Stimulated activated CD4-positive, alpha-beta T cell treated with anti-CD3 and anti-CD28 coated beads, TNF-alpha, amount 100 ng/mL, for 1 hour (primary cell): Measurements from ENCODE around the gene ADGRG6.

Experiments
- DNase-seq, 3 donors: peaks; one replicate each; pipeline ENCODE4 v3.0.0-alpha.2; 2020; ENCODE audit warnings: low read depth in 3 of 3, low spot score in 1 of 3

Gene ADGRG6

GRCh38 chr6:142290851-142291250 is 11.0 kb upstream of the ADGRG6 start:
- DNase-seq: no peak

DNA sequence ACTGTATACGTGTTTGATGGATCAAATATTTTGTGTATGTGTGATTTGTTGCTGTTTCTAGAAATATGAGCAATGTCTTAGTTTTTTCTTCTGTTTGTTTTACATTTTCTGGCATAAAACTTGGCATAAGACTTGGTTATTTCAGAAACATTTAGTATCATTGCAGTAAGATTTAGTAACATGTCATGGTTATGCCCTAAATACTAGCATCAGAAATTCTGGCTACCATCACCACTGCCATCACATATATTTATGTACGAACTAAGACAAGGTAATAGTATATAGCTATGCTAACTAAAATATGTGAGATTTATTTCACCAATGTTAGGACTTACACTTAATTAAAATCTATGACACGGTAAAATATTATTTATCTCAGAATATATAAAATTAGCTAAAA is 10.3 kb upstream of the ADGRG6 start:
- DNase-seq: no peak

- DNase-seq: no peak
Measured at GRCh38 chr6:142292166-142292924, 9.5 kb upstream of the ADGRG6 start.

- no peak for DNase-seq
Measured at GRCh38 chr6:142293121-142293520, 8.7 kb upstream of the ADGRG6 start.

DNA sequence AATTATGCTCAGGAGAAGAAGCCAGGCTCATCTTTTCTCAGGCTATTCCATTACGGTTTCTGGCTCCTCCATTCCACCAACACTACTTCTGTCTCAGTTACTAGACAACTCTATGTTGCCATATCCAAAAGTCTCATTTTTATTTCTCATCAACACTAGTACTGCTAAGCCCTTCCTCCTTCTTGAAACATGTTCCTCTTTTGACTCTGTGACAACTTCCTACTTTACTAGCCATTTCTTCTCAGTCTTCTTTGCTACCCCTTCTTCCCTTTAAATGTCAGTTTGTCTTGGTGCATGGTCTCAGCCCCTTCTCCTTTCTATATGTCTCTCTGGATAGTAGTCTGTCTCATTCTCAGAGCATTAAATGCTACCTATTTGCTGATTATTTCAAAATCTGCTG is 7.1 kb upstream of the ADGRG6 start:
- no peak for DNase-seq

DNA sequence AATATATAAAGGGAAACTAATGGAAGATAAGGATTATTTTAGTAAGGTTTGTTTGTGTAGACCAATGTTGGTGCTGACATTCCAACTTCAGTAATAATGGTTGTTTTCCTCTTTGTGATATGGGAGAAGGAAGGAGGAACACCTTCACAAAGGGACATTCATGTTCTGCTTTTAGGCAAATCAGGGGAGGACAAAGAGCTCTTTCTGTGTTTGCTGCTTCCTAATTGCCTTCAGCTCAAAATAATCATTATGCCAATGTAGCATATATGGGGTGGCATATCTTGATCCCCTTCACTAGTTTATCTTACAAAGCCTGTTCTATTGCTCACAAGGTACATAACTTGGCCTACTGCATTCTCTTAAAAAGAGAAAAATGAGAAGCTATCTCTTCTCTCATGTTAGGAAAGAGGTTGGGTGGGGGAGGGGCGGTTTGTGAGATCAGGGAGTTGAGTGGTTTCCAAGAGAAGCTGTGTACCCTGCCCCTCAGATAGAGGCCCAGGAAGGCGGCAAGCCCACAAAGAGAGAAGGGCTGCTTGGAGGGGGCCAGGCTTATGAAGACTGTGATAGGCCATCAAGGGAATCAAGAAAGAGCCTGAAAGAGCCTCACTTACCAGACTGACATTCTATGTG is 4.7 kb upstream of the ADGRG6 start:
- no peak for DNase-seq

- DNase-seq: no peak
Measured at GRCh38 chr6:142297605-142297995, 4.2 kb upstream of the ADGRG6 start.

DNA sequence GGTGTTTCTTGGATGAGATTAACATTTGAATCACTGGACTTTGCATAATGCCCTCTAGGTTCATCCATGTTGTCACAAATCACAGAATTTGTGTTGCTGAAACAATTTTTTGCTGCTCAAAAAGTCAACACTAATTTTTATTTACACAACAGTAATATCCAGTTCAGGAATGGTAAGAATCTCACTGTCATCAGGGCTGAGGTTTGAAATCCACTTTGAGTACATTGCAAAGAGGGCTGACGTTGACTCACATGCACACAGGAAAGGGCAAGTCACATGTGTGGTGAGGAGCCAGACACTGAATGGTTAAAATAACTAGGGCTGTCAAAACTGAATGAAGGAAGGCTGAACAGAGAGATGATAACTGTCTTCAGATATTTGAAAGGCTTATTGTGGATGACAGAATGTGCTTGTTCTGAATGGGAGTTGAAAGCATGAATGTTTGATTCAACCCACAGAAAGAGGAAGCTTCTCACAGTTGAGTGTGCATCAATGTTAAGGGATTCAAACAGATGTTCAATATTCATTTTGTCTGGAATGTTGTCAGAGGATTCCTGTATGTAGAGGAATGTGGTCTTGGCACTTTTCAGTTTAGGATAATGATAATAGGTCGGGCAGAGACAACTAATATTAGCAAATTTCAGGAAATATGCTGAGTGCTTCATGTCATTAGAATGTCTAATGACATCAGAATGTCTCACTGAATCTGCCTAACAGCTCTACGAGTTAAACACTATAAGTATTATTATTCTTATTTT is 3.6 kb upstream of the ADGRG6 start:
- no peak for DNase-seq

GRCh38 chr6:142300302-142300701 is 1.5 kb upstream of the ADGRG6 start:
- DNase-seq: no peak

DNA sequence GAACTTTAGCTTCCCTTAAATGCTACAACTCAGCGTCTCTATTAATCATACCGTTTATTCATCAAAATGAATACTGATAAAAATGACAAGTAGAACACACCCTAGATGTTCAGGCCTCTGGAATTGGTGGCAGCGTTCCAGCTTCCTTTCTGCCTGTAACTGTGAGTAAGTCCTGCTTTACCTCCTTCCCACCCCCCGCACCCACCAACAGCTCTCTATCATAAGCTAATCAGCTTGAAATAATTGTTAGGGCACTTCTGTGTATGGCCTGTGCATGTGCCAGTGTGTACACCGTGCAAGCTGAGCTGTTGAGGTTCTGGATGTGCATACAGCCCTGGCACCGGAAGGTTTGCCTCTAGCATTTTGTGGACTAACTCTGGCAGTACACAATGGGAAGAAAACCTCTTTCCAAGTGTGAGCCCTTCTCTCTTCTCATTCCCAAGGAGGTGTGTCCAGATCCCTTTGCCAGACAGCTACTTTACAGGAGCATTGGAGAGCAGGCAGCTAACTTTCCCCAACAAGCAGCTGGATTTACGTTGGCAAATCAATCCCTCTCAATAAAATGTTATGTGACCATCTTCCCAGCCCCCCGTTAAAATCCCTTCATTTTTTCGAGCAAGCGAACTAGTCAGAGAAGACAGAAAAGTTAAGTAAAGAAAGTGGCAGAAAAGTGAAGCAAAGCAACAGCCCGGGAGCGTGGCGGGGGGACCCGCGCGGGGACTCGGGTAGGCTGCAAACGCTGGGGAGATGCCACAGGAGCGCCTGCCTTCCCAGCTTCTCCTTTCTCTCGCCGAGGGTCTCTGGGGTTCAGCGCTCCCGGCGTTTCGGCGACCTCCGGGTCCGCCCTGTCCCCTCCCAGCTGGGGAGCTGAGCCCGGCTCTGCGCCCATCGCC is 803 bp upstream of the ADGRG6 start:
- DNase-seq: no peak

DNA sequence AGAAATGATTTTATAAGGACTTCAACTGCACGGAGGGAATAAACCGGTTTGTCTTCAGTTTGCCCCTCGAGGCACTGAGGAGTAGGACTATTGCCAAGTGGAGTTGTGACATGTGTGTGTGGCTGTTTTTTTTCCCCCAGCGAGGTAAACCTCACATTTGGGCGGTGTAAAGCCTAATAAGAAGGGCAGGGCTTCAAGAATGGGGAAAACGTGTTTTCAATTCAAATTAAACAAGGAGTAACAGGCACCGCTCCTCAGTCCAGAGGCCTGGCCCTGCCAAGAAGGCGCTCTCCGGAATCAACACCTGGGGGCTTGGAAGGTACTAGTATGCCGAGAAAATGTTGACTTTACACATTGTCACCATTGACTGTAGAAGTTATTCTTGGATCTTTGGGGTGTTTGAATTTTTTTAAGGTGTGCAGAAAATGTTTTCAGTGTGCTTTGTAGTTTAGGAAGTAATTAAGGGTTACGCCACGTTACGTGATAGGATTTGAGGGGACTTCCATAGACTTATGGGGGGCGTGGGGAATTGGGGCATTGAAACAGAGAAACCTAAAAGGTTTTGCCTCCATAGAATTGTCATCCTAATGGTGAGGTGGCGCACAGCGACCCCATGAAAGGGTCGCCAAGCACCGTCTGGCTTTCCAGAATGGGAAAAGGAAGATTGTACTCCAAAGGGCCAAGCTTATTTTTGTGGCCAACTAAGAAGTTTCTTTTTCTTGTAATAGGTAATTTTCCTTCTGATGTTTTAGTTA is 791 bp downstream of the ADGRG6 start:
- DNase-seq: no peak

GRCh38 chr6:142303176-142303533 is 1.3 kb downstream of the ADGRG6 start:
- no peak for DNase-seq

- DNase-seq: no peak
Measured at GRCh38 chr6:142304241-142304640, 2.4 kb downstream of the ADGRG6 start.

DNA sequence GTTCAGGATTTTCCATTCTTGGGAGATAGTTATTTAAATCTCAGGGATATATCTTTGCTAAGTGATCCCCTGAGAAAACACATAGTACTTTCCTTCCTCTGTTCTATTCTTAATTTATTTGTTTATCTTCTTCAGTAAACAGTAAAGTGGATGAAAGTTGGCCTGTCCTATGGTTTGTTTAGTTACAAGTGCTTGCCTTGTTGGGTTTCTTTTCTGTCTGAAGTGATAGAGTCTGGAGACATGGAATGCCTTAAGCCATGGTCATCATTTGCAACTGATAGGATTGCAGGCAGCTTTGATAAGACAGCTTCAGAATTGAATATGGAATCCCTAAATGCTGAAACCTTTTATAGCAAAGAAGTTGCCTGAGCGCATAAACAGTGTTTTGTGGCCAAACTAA is 4.9 kb downstream of the ADGRG6 start:
- DNase-seq: no peak

- no peak for DNase-seq
Measured at GRCh38 chr6:142307963-142308748, 6.3 kb downstream of the ADGRG6 start.

- no peak for DNase-seq
Measured at GRCh38 chr6:142309426-142309825, 7.6 kb downstream of the ADGRG6 start.

- DNase-seq: no peak
Measured at GRCh38 chr6:142313284-142313683, 11.5 kb downstream of the ADGRG6 start.

- no peak for DNase-seq
Measured at GRCh38 chr6:142316791-142317368, 15.1 kb downstream of the ADGRG6 start.

DNA sequence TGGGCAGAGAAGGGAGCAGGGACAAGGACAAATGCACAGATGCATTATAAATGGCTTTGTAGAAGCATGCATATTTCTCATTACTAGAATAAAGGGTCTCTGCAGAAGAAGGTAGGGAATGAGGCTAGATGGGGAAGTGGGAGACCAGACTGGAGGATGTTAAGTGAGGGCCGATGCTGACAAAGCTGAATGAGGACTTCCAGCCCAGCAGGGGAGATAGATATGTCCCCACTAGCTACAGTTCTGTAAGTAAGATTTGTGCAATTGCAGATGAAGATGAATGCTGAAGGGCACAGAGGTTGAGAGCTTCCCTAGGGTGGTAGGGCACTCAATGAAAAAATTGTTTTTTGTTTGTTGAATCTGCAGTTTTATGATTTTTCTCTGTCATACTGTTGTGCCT is 16.9 kb downstream of the ADGRG6 start:
- DNase-seq: no peak
